Tibial nerve (tissue), 4 donors: ENCODE data around the gene ZP2.

Source experiments
- CTCF ChIP-seq, 5 experiments: fragments of 200-600 bp in 3 of 5; fragments of 450-650 bp in 2 of 5; sonication (generic) in 3 of 5; IDR thresholded peaks; one replicate each; pipeline ENCODE4 v1.5.1; 2016 to 2019; ENCODE audit warnings: antibody characterized with exemption in 5 of 5, mild to moderate bottlenecking in 3 of 5, moderate library complexity in 2 of 5
- EP300 ChIP-seq, 2 donors: sonication (generic); formaldehyde crosslinking; IDR thresholded peaks; one replicate each; pipeline ENCODE4 v1.6.1; 2017; ENCODE audit warnings: antibody characterized with exemption in 2 of 2, mild to moderate bottlenecking in 1 of 2
- POLR2A ChIP-seq, 2 donors: fragments of 450-650 bp; IDR thresholded peaks; one replicate each; pipeline ENCODE4 v1.6.1; 2017; ENCODE audit warnings: antibody characterized with exemption in 2 of 2, mild to moderate bottlenecking in 2 of 2, moderate library complexity in 2 of 2

GRCh38 chr16:21156767-21157467, 54.5 kb downstream of the ZP2 start:
- TF ChIP-seq CTCF (IDR thresholded peaks at IDR 0.05) (peak; percentile 44 to 63 (median 63)), EP300 (IDR thresholded peaks at IDR 0.05) (no peak), POLR2A (IDR thresholded peaks at IDR 0.05) (no peak)
